Heart left ventricle (tissue), 16 donors: ENCODE data around the gene MANBA. TPM values are rescaled to one million over a fixed set of nuclear protein-coding genes. Genes with fewer than 3 reads are reported as not detected.

ENCODE experiments used
- ATAC-seq, 4 donors: fragments of 200-7000 bp; cut with Tn5 transposase; one replicate each; pipeline ENCODE4 v1.9.1; 2020 to 2022; ENCODE audit warnings: moderate library complexity in 4 of 4, mild to moderate bottlenecking in 3 of 4, moderate number of reproducible peaks in 1 of 4
- DNase-seq, 5 donors: peaks; one replicate each; pipeline ENCODE4 v3.0.0-alpha.2; 2020
- H3K27ac ChIP-seq, 12 donors: fragments of 200-600 bp; sonication (generic) in 4 of 12; one replicate each; pipeline versions ENCODE4 v1.5.0 to v1.8.0; 2016 to 2022; ENCODE audit warnings: mild to moderate bottlenecking in 2 of 12
- H3K27me3 ChIP-seq, 9 donors: fragments of 200-600 bp; sonication (generic) in 2 of 9; one replicate each; pipeline versions ENCODE4 v1.5.1 to v1.8.0; 2016 to 2022; ENCODE audit warnings: mild to moderate bottlenecking in 3 of 9
- H3K36me3 ChIP-seq, 9 donors: fragments of 200-600 bp; sonication (generic) in 2 of 9; one replicate each; pipeline versions ENCODE4 v1.5.0 to v1.8.0; 2018 to 2022; ENCODE audit warnings: mild to moderate bottlenecking in 2 of 9
- H3K4me1 ChIP-seq, 12 donors: fragments of 200-600 bp; sonication (generic) in 4 of 12; one replicate each; pipeline versions ENCODE4 v1.5.0 to v1.8.0; 2016 to 2022; ENCODE audit warnings: mild to moderate bottlenecking in 3 of 12
- H3K4me3 ChIP-seq, 12 donors: fragments of 200-600 bp; sonication (generic) in 4 of 12; one replicate each; pipeline versions ENCODE4 v1.5.0 to v1.8.0; 2017 to 2022; ENCODE audit warnings: mild to moderate bottlenecking in 9 of 12, moderate library complexity in 4 of 12
- H3K9me3 ChIP-seq, 12 donors: fragments of 200-600 bp; sonication (generic) in 4 of 12; one replicate each; pipeline versions ENCODE4 v1.5.0 to v1.8.0; 2016 to 2022; ENCODE audit warnings: mild to moderate bottlenecking in 1 of 12
- POLR2A ChIP-seq, 2 donors: fragments of 450-650 bp; IDR thresholded peaks; one replicate each; pipeline ENCODE4 v1.6.1; 2017; ENCODE audit warnings: antibody characterized with exemption in 2 of 2, mild to moderate bottlenecking in 2 of 2, moderate library complexity in 2 of 2
- WGBS, 4 donors: extraction: QIAGEN DNeasy Blood & Tissue Kit in 2 of 4; methylation state at CpG; one replicate each; pipeline versions ENCODE4 v1.1.5 to v1.1.7; 2013 to 2018; 5-methylcytosine and 5-hydroxymethylcytosine counted together
- intact Hi-C, 10 donors: fragments of 100-400 bp; cut with DNase I; formaldehyde crosslinking; loops; one replicate each; pipeline versions ENCODE4 v1.11.1 to v1.14.2; 2022
- polyA plus RNA-seq, 2 donors: library from polyadenylated mRNA; stranded (reverse); fragments of 200-250 nt; gene quantifications; one replicate each; pipeline ENCODE4 v1.2.3, GENCODE V29; 2013
- total RNA-seq, 9 donors: library from RNA; depleted of rRNA in 2 of 9; stranded (reverse); fragments of >200 nt in 2 of 9; fragmentation: NEBNext Ultra II Directional in 3 of 9; extraction: Animal tissue kit (Norgen Biotek cat#: 25700) in 3 of 9; gene quantifications; one replicate each; pipeline versions ENCODE4 v1.1.0 to v1.2.4, GENCODE V29; 2016 to 2023
- TF ChIP-seq, protein P1 (sequence below), 12 donors: fragments of 200-600 bp; sonication (generic) in 4 of 12; IDR thresholded peaks; one replicate each; pipeline versions ENCODE4 v1.5.0 to v1.8.0; 2018 to 2022; ENCODE audit warnings: antibody characterized with exemption in 12 of 12, mild to moderate bottlenecking in 5 of 12
- donor health status: ischemic (EF 13 %, LVEDD 7.1; RV severe dilation, severe dysfunction).
- donor health status: healthy with polysubstance abuse.
- donor health status: DM: no; HTN: yes; CAD: no.
- donor health status: DM: no; HTN: no; CAD: no.
- donor health status: ischemic (EF 25% LVEDD 6.9; RV normal size, moderate dysfunction).
- donor health status: ischemic (EF 25% LVEDD 5.7; RV mildly dilated, moderate dysfunction).
- donor health status: healthy.
- donor health status: DM: yes; HTN: yes; CAD: no.
- donor health status: ischemic (EF 35%, LVEDD 5.7; RV mildly dilated, moderate dysfunction).
- donor health status: nonischemic (EF 11% LVEDD 7.7; RV severe dilation, severe dysfunction).
- donor health status: DM: yes; HTN: yes; CAD: no.
- donor health status: PGD.
- donor health status: ischemic (EF 29% LVEDD 5.4; RV normal size, mild dysfunction).
- donor health status: nonischemic (EF 23%, LVEDD 6.1; RV moderate dilation, normal function).

The MANBA gene
- total and polyA plus RNA-seq, 11 donors, result 6.2 to 44.0 (median 34.2) TPM

DNA sequence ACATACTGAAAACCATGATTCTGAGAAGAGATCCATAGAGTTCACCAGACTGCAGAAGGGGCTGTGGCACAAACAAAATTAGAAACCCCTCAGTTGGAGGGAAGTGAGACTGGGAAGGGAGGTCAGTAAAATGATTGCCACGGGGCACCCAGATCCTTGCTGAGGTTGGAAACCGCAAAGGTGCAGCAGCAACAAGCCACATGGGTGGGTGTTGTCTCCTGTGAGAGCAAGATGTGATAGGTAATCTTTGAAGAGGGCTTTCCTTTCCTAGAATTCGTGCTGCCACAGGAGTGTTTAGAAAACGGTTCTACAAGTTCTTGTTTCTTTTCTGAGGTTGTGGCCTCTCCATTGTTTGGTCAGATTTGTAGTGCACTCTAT, 174.1 kb downstream of the MANBA start:
- H3K27me3 ChIP-seq, result no peaks in the 10 kb centered on the region
- no peak for ATAC-seq
- no peak for DNase-seq
- TF ChIP-seq, protein P1, sequence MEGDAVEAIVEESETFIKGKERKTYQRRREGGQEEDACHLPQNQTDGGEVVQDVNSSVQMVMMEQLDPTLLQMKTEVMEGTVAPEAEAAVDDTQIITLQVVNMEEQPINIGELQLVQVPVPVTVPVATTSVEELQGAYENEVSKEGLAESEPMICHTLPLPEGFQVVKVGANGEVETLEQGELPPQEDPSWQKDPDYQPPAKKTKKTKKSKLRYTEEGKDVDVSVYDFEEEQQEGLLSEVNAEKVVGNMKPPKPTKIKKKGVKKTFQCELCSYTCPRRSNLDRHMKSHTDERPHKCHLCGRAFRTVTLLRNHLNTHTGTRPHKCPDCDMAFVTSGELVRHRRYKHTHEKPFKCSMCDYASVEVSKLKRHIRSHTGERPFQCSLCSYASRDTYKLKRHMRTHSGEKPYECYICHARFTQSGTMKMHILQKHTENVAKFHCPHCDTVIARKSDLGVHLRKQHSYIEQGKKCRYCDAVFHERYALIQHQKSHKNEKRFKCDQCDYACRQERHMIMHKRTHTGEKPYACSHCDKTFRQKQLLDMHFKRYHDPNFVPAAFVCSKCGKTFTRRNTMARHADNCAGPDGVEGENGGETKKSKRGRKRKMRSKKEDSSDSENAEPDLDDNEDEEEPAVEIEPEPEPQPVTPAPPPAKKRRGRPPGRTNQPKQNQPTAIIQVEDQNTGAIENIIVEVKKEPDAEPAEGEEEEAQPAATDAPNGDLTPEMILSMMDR (IDR thresholded peaks at IDR 0.05), result no peak
- TF ChIP-seq POLR2A (IDR thresholded peaks at IDR 0.05), result no peak
- peaks cover 0 to 13% (median 1%) of the 10 kb centered on the region in 12 donors for H3K9me3 ChIP-seq
- H3K27ac ChIP-seq, result no peak overlapping the region
- intact Hi-C loops, result no loop called here
- WGBS, 4 donors, result 82 to 92% (median 86%) methylated on average over 4 of the region's 4 CpGs
- H3K36me3 ChIP-seq, result peaks cover 0 to 96% (median 81%) of the 10 kb centered on the region in 9 donors
- no peak overlapping the region for H3K4me3 ChIP-seq
- H3K4me1 ChIP-seq, result no peaks in the 10 kb centered on the region

DNA sequence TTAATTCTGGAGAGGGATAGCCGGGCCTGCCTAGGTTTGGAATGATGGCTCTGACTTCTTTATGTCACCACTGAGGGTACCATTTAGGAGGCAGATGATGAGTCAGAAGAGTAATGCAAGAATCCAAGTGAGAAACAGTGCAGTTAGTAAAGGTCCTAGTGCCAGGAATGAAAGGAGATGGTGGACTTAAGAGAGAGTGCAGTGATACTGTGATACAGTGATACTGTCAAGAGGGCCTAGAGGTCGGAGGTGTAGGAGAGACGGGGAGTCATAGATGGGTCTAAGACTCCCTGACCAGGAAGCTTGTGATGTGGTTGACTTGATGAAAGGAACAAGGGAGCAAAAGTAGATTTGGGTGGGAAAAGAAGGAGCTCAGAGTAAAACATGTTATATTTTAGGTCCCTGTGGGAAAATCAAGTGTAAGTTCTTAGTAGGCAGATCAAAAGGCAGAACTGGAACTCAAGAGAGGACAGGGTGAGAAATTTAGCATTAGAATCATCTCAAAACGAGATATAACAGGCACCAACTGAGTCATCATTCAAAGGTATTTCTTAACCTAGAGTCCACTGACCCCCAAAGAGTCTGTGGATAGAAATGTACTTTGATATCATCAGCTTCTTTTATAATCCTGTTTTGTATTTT, 174.6 kb downstream of the MANBA start:
- TF ChIP-seq, protein P1 (IDR thresholded peaks at IDR 0.05), result no peak
- no peak for TF ChIP-seq POLR2A (IDR thresholded peaks at IDR 0.05)
- Histone ChIP-seq H3K27ac (no peak overlapping the region), H3K4me1 (no peaks in the 10 kb centered on the region), H3K9me3 (peaks cover 0 to 7% (median 0%) of the 10 kb centered on the region in 12 donors), H3K4me3 (no peak overlapping the region), H3K36me3 (peaks cover 0 to 96% (median 84%) of the 10 kb centered on the region in 9 donors), H3K27me3 (no peaks in the 10 kb centered on the region)
- DNase-seq, result no peak
- intact Hi-C loops, result no loop called here
- WGBS, 4 donors, result 93 to 97% (median 96%) methylated on average over 4 of the region's 4 CpGs
- ATAC-seq, result no peak

DNA sequence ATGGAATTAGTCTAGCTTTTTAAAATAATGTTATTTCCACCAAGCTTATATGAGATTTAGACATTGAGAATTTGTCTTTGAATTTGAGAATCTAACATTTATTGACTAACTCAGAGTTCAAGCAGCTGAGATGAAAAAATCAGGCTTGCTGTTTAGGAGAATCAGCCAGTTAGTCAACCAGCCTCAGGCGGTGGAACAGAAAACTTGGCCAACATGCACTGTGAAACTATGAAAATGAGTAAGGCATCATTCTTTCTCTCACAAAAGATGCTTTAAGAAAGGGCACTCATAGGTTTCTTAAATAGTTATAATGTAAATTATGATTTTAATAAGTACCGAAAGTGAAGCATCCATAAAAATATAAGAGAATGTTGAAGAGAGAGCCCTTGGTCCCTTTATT, 175.4 kb downstream of the MANBA start:
- Histone ChIP-seq H3K27ac (no peak overlapping the region), H3K9me3 (no peaks in the 10 kb centered on the region), H3K27me3 (no peaks in the 10 kb centered on the region), H3K4me1 (no peaks in the 10 kb centered on the region), H3K36me3 (peaks cover 0 to 100% (median 89%) of the 10 kb centered on the region in 9 donors), H3K4me3 (no peak overlapping the region)
- ATAC-seq, result no peak
- intact Hi-C loops, result no loop called here
- no peak for TF ChIP-seq POLR2A (IDR thresholded peaks at IDR 0.05)
- TF ChIP-seq, protein P1 (IDR thresholded peaks at IDR 0.05), result no peak
- WGBS, 4 donors, result 97 to 99% (median 98%) methylated on average over 2 of the region's 2 CpGs
- DNase-seq, result no peak

DNA sequence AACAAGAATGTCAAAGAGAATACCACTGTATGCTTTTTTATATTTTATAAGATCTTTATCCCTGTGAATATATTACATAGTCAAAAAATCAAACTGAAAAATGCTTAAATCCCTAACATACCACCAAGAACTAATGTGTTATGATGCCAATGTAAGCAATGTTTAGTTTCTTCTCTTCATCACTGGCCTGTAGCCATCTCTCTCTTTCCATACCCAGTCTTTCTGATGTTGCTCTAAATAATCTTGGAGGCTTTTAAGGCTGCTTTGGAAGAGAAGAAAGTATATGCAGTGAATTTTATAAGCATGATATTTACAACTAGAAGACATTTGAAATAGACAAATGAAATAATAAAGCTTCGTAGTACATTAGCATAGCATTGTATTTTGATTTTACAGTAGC, 176.7 kb downstream of the MANBA start:
- H3K27ac ChIP-seq, result no peak overlapping the region
- intact Hi-C loops, result no loop called here
- DNase-seq (no peak), ATAC-seq (no peak)
- H3K27me3 ChIP-seq, result no peaks in the 10 kb centered on the region
- no peaks in the 10 kb centered on the region for H3K9me3 ChIP-seq
- peaks cover 0 to 100% (median 93%) of the 10 kb centered on the region in 9 donors for H3K36me3 ChIP-seq
- TF ChIP-seq POLR2A (IDR thresholded peaks at IDR 0.05), result no peak
- TF ChIP-seq, protein P1 (IDR thresholded peaks at IDR 0.05), result no peak
- 94 to 98% (median 97%) methylated on average over 1 of the region's 1 CpG for WGBS, 4 donors
- no peaks in the 10 kb centered on the region for H3K4me1 ChIP-seq
- H3K4me3 ChIP-seq, result no peak overlapping the region

Other genes starting within 250 kb of the MANBA start
- 100 to 1,000 TPM; 216 to 381 (median 258) TPM for gene UBE2D3, start 66.6 kb upstream of the MANBA start, total RNA-seq
- gene UBE2D3, start 66.6 kb upstream of the MANBA start, polyA plus RNA-seq, result 100 to 1,000 TPM in 1 of 2 donors, 10 to 100 TPM in 1; 87.4 to 351 TPM
- gene CISD2, start 108.0 kb upstream of the MANBA start, total RNA-seq, result 10 to 100 TPM in 7 of 9 donors, 1 to 10 TPM in 2; 9.0 to 22.3 (median 18.4) TPM
- gene CISD2, start 108.0 kb upstream of the MANBA start, polyA plus RNA-seq, result 10 to 100 TPM; 11.3 to 35.8 TPM